Astrocyte (in vitro differentiated cells and primary cell): ENCODE results near the gene NSUN6. TPM values are rescaled to one million over a fixed set of nuclear protein-coding genes. Genes with fewer than 3 reads are reported as not detected.

Source experiments
- DNase-seq: peaks from one replicate; pipeline ENCODE4 v3.0.0-alpha.2; 2010; ENCODE audit warnings: low read depth
- FAIRE-seq: peaks from 2 replicates; lab custom pipeline; 2011; peaks lifted over from hg19 to GRCh38; lab: Jason Lieb, UNC
- H2AFZ ChIP-seq: 2 replicates; pipeline ENCODE4 v1.6.0; 2012; ENCODE audit warnings: low read depth, low read length, inconsistent platforms
- H3K27ac ChIP-seq: 2 replicates; pipeline ENCODE4 v1.5.1; 2011; ENCODE audit warnings: low read depth, low read length, inconsistent platforms
- H3K27me3 ChIP-seq: 2 replicates; pipeline ENCODE4 v1.6.0; 2011; ENCODE audit warnings: low read length, inconsistent platforms; ENCODE audit not compliant: insufficient read depth
- H3K36me3 ChIP-seq: 2 replicates; pipeline ENCODE4 v1.5.1; 2011; ENCODE audit warnings: low read length, inconsistent platforms; ENCODE audit not compliant: insufficient read depth
- H3K4me1 ChIP-seq: 2 replicates; pipeline ENCODE4 v1.5.1; 2011; ENCODE audit warnings: low read length, inconsistent platforms; ENCODE audit not compliant: insufficient read depth
- H3K4me2 ChIP-seq: 2 replicates; pipeline ENCODE4 v1.6.0; 2012; ENCODE audit warnings: low read length, inconsistent platforms
- H3K4me3 ChIP-seq: 2 replicates; pipeline ENCODE4 v1.5.1; 2011; ENCODE audit warnings: low read depth, mild to moderate bottlenecking, low read length, inconsistent platforms; ENCODE audit not compliant: insufficient read depth
- H3K79me2 ChIP-seq: 2 replicates; pipeline ENCODE4 v1.6.0; 2012; ENCODE audit warnings: mild to moderate bottlenecking, low read length, inconsistent platforms; ENCODE audit not compliant: insufficient read depth
- H3K9ac ChIP-seq: 2 replicates; pipeline ENCODE4 v1.6.0; 2012; ENCODE audit warnings: mild to moderate bottlenecking, low read length, inconsistent platforms
- H3K9me3 ChIP-seq: 2 replicates; pipeline ENCODE4 v1.5.1; 2012; ENCODE audit warnings: low read depth, mild to moderate bottlenecking, low read length, inconsistent platforms; ENCODE audit not compliant: insufficient read depth
- H4K20me1 ChIP-seq: 2 replicates; pipeline ENCODE4 v1.6.0; 2012; ENCODE audit warnings: low read length, inconsistent platforms; ENCODE audit not compliant: insufficient read depth
- H3K27ac Mint-ChIP-seq: one replicate; pipeline ENCODE4 v1.8.0; 2021; ENCODE audit warnings: mild to moderate bottlenecking, mixed read lengths; ENCODE audit not compliant: unreplicated experiment
- H3K27me3 Mint-ChIP-seq: one replicate; pipeline ENCODE4 v1.8.0; 2021; ENCODE audit warnings: low read depth, mixed read lengths; ENCODE audit not compliant: unreplicated experiment
- H3K36me3 Mint-ChIP-seq: one replicate; pipeline ENCODE4 v1.8.0; 2021; ENCODE audit warnings: low read depth, mixed read lengths; ENCODE audit not compliant: unreplicated experiment
- H3K4me1 Mint-ChIP-seq: one replicate; pipeline ENCODE4 v1.8.0; 2021; ENCODE audit warnings: low read depth, mixed read lengths; ENCODE audit not compliant: unreplicated experiment
- H3K4me3 Mint-ChIP-seq: one replicate; pipeline ENCODE4 v1.8.0; 2021; ENCODE audit warnings: mild to moderate bottlenecking, moderate library complexity, mixed read lengths; ENCODE audit not compliant: unreplicated experiment
- H3K9me3 Mint-ChIP-seq: one replicate; pipeline ENCODE4 v1.8.0; 2021; ENCODE audit warnings: mild to moderate bottlenecking, mixed read lengths; ENCODE audit not compliant: unreplicated experiment
- CTCF ChIP-seq: IDR thresholded peaks from 2 replicates; pipeline ENCODE4 v1.5.1; 2011; ENCODE audit warnings: low read depth, mild to moderate bottlenecking, inconsistent platforms, low read length, moderate library complexity; ENCODE audit not compliant: insufficient read depth
- EZH2 ChIP-seq: IDR thresholded peaks from 2 replicates; pipeline ENCODE4 v1.6.1; 2012; ENCODE audit warnings: mild to moderate bottlenecking, low read length, inconsistent platforms; ENCODE audit not compliant: insufficient read depth
- total RNA-seq: library from RNA; stranded (reverse); gene quantifications from 2 replicates; pipeline ENCODE4 v1.2.1, GENCODE V29; 2021

The NSUN6 gene
- total RNA-seq, 1 donor from 2014 or later, result 7.3 TPM

DNA sequence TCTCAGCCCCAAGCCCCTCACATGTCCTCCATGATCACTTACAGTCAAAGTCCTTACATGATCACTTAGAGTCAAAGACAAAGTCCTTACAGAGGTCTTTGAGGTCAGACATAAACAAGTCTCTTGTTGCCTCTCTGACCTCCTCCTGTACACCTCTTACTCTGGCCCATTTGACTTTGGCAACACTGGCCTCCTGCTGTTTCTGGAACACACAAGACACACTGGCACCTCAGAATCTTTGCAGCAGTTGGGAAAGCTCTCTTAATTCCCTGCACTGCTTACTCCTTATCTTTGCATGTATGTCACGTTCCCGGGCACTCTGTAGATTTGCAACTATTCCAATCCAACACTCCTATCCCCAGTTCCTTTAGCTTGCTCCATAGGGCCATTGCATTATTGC lies 102.3 kb downstream of the NSUN6 start:
- Mint-ChIP-seq H3K9me3 (no peaks in the 10 kb centered on the region), H3K36me3 (peaks cover 12% of the 10 kb centered on the region), H3K27ac (no peak overlapping the region), H3K4me1 (no peaks in the 10 kb centered on the region), H3K4me3 (no peak overlapping the region), H3K27me3 (no peaks in the 10 kb centered on the region)
- Histone ChIP-seq H3K9ac (no peak overlapping the region), H3K79me2 (no peaks in the 10 kb centered on the region), H3K4me2 (no peak overlapping the region), H4K20me1 (no peaks in the 10 kb centered on the region), H3K9me3 (peaks cover 3% of the 10 kb centered on the region), H3K27me3 (no peaks in the 10 kb centered on the region), H3K36me3 (peaks cover 3% of the 10 kb centered on the region), H3K4me3 (no peak overlapping the region), H2AFZ (no peak overlapping the region), H3K27ac (no peak overlapping the region), H3K4me1 (no peaks in the 10 kb centered on the region)
- FAIRE-seq (no peak), DNase-seq (no peak)
- TF ChIP-seq CTCF, result no peak
- TF ChIP-seq EZH2, result no peak

- Histone ChIP-seq H3K36me3 (peaks cover under 1% of the 10 kb centered on the region), H3K4me3 (no peak overlapping the region), H3K27me3 (no peaks in the 10 kb centered on the region), H3K4me1 (no peaks in the 10 kb centered on the region), H3K9me3 (no peaks in the 10 kb centered on the region), H3K27ac (no peak overlapping the region), H3K9ac (no peak overlapping the region), H2AFZ (no peak overlapping the region), H3K79me2 (no peaks in the 10 kb centered on the region), H3K4me2 (no peak overlapping the region), H4K20me1 (no peaks in the 10 kb centered on the region)
- H3K27me3 Mint-ChIP-seq, result no peaks in the 10 kb centered on the region
- peak; percentile 42 for DNase-seq
- TF ChIP-seq EZH2 (no peak), CTCF (no peak)
- no peak for FAIRE-seq
- H3K27ac Mint-ChIP-seq, result no peak overlapping the region
- peaks cover 5% of the 10 kb centered on the region for H3K4me1 Mint-ChIP-seq
- peaks cover 5% of the 10 kb centered on the region for H3K36me3 Mint-ChIP-seq
- H3K4me3 Mint-ChIP-seq, result no peak overlapping the region
- H3K9me3 Mint-ChIP-seq, result no peaks in the 10 kb centered on the region
Measured at GRCh38 chr10:18545621-18546305, 105.6 kb downstream of the NSUN6 start.

GRCh38 chr10:18542832-18543231 lies 108.6 kb downstream of the NSUN6 start:
- Mint-ChIP-seq H3K27me3 (no peaks in the 10 kb centered on the region), H3K36me3 (peaks cover 11% of the 10 kb centered on the region), H3K4me3 (no peak overlapping the region), H3K9me3 (no peaks in the 10 kb centered on the region), H3K27ac (no peak overlapping the region), H3K4me1 (peaks cover 5% of the 10 kb centered on the region)
- TF ChIP-seq CTCF (no peak), EZH2 (no peak)
- no peak overlapping the region for H3K4me2 ChIP-seq
- H3K27me3 ChIP-seq, result no peaks in the 10 kb centered on the region
- no peak overlapping the region for H3K27ac ChIP-seq
- peaks cover 8% of the 10 kb centered on the region for H3K36me3 ChIP-seq
- peak; percentile 69 for DNase-seq
- H3K4me3 ChIP-seq, result no peak overlapping the region
- no peak overlapping the region for H2AFZ ChIP-seq
- H3K9ac ChIP-seq, result no peak overlapping the region
- no peak for FAIRE-seq
- H4K20me1 ChIP-seq, result no peaks in the 10 kb centered on the region
- no peaks in the 10 kb centered on the region for H3K79me2 ChIP-seq
- H3K9me3 ChIP-seq, result no peaks in the 10 kb centered on the region
- H3K4me1 ChIP-seq, result no peaks in the 10 kb centered on the region
